Measurements from ENCODE around the gene TCF12. TPM values are rescaled to one million over a fixed set of nuclear protein-coding genes. Genes with fewer than 3 reads are reported as not detected.

Gene TCF12
- total RNA-seq, 1 experiment from 2014 or later: 76.7 TPM

DNA sequence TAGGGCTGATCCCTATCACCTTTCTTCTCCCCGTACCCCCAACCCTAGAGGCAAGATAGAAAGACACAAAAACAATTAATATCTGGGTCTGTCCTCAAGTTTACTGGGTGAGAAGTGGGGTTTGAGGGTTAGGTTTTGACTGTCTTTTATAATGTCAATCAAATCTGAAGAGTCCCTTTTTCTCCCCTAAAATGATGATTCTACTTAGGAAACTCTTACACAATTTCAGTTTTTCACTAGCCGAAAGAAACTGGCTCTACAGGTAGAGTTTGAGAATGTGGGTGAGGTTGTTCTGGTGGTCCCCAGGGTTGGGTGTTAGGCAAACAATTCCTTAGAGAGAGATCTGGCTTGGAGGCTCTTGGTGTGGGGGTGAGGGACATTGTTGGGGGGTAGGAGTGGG is 189.9 kb downstream of the TCF12 start:
- H3K23me2 ChIP-seq (ENCODE audit: insufficient read length, low read depth, low read length, poor library complexity, severe bottlenecking): no peaks in the 10 kb centered on the region
- H3K14ac ChIP-seq (ENCODE audit: insufficient read depth, low read length): no peak overlapping the region
- H4K5ac ChIP-seq (ENCODE audit: insufficient read length, low read depth, low read length): no peak overlapping the region
- H3K79me2 ChIP-seq (ENCODE audit: insufficient read depth, low read length): no peaks in the 10 kb centered on the region
- H3K4me2 ChIP-seq (ENCODE audit: insufficient read depth, insufficient read length, low read length): no peak overlapping the region
- no peak overlapping the region for H4K91ac ChIP-seq (ENCODE audit: insufficient read length, low read depth, low read length)
- H2AK5ac ChIP-seq (ENCODE audit: insufficient read length, low read length): no peak overlapping the region
- no peaks in the 10 kb centered on the region for H3K27me3 ChIP-seq (ENCODE audit: insufficient read depth, low read length)
- no peak overlapping the region for H3K4ac ChIP-seq (ENCODE audit: low read depth, low read length)
- H4K8ac ChIP-seq (replicated peaks; ENCODE audit: insufficient read length, low read depth, low read length): no peak overlapping the region
- H3K18ac ChIP-seq (ENCODE audit: insufficient read length, low read depth, low read length): no peak overlapping the region
- no peak overlapping the region for H2BK120ac ChIP-seq (ENCODE audit: low read depth, low read length, poor library complexity, severe bottlenecking)
- no peak overlapping the region for H2BK15ac ChIP-seq (ENCODE audit: low read depth, low read length)
- no peak overlapping the region for H3K9ac ChIP-seq (ENCODE audit: extremely low read depth, insufficient read length, low read length)
- no peak overlapping the region for H3K23ac ChIP-seq (ENCODE audit: insufficient read length, low read depth, low read length)
- peaks cover 4% of the 10 kb centered on the region; the same call in 1 of the 2 replicates for H3K4me1 ChIP-seq (ENCODE audit: insufficient read depth, low read length)
- H2AFZ ChIP-seq (ENCODE audit: low read length): no peak overlapping the region
- H3K79me1 ChIP-seq (ENCODE audit: insufficient read depth, low read depth, low read length, poor library complexity, severe bottlenecking): no peaks in the 10 kb centered on the region
- TF ChIP-seq CTCF (conservative IDR thresholded peaks at IDR 0.05): no peak
- H3K4me1 Mint-ChIP-seq: peaks cover 20 to 29% of the 10 kb centered on the region in 2 experiments
- no peaks in the 10 kb centered on the region for H3K27me3 Mint-ChIP-seq (ENCODE audit: low read depth)
- no peak overlapping the region for H3K56ac ChIP-seq (ENCODE audit: insufficient read length, low read depth, low read length)
- H4K20me1 ChIP-seq (ENCODE audit: control insufficient read depth, insufficient read depth, insufficient read length): no peaks in the 10 kb centered on the region
- H3K27ac ChIP-seq (ENCODE audit: insufficient read length, low read depth, low read length): no peak overlapping the region
- DNase-seq: no peak
- H3K9me3 ChIP-seq (ENCODE audit: control insufficient read depth, low read depth, low read length): no peaks in the 10 kb centered on the region
- H3T11ph ChIP-seq (ENCODE audit: low read length): no peak overlapping the region
- H3K27ac Mint-ChIP-seq: peak overlapping the region in 2 of 3 experiments; percentile 12 to 90; a peak in 4 of 7 replicates
- no CpG with 5 or more reads among the region's 2 CpGs for WGBS (ENCODE audit: extremely low coverage, insufficient read length, low lambda C conversion rate)
- no peak overlapping the region for H2BK5ac ChIP-seq (ENCODE audit: insufficient read length, low read length)
- H3K36me3 Mint-ChIP-seq (ENCODE audit: insufficient read depth in 1 of 3, low read depth in 3 of 3): peaks cover 8 to 10% (median 9%) of the 10 kb centered on the region in 3 experiments; a peak in 5 of 7 replicates
- H3K4me3 Mint-ChIP-seq: no peak overlapping the region; a peak in 1 of 5 replicates
- peaks cover 0 to 2% of the 10 kb centered on the region in 2 experiments; a peak in 1 of 5 replicates for H3K9me3 Mint-ChIP-seq
- no peak overlapping the region for H2BK20ac ChIP-seq (ENCODE audit: low read depth, low read length, poor library complexity, severe bottlenecking)
- H2BK12ac ChIP-seq (ENCODE audit: insufficient read length, low read depth, low read length): no peak overlapping the region

All from H9 (cell line).